GM23248 (cell line): ENCODE results near the gene LOC101059915.
"Not testable (repeated sequence)": the region's sequence is repeated elsewhere in the genome, so short reads cannot be mapped to it uniquely, and the experiment has no call there.

Experiments
- EZH2 ChIP-seq: fragments of 200-600 bp; sonication (generic); IDR thresholded peaks from 2 replicates; pipeline ENCODE4 v1.6.1; 2018; ENCODE audit warnings: antibody characterized with exemption, mild to moderate bottlenecking; ENCODE audit not compliant: insufficient read depth, poor library complexity, severe bottlenecking
- EZH2phosphoT487 ChIP-seq: fragments of 200-600 bp; sonication (generic); IDR thresholded peaks from 2 replicates; pipeline ENCODE4 v1.6.1; 2018; ENCODE audit warnings: antibody characterized with exemption, moderate library complexity, mild to moderate bottlenecking, low read depth; ENCODE audit not compliant: insufficient read depth

DNA sequence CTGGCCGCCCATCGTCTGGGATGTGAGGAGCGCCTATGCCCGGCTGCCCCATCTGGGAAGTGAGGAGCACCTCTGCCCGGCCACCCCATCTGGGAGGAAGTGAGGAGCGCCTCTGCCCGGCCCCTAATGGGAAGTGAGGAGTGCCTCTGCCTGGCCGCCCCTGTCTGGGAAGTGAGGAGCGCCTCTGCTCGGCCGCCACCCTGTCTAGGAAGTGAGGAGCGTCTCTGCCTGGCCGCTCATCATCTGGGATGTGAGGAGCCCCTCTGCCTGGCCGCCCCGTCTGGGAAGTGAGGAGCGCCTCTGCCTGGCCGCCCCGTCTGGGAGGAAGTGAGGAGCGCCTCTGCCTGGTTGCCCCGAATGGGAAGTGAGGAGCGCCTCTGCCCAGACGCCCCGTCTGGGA is 8.3 kb downstream of the LOC101059915 start:
- TF ChIP-seq EZH2, EZH2phosphoT487: not testable (repeated sequence)
